Tibial nerve (tissue), 4 donors: ENCODE results near the gene OSTF1. TPM values are rescaled to one million over a fixed set of nuclear protein-coding genes. Genes with fewer than 3 reads are reported as not detected.

ENCODE experiments used
- DNase-seq, 2 donors: peaks; one replicate each; pipeline ENCODE4 v3.0.0-alpha.2; 2019; ENCODE audit warnings: low spot score in 2 of 2
- H3K27ac ChIP-seq, 4 donors: fragments of 200-600 bp; sonication (generic) in 3 of 4; one replicate each; pipeline ENCODE4 v1.5.1; 2017 to 2019; ENCODE audit warnings: mild to moderate bottlenecking in 1 of 4
- H3K27me3 ChIP-seq, 2 donors: fragments of 200-600 bp; sonication (generic) in 1 of 2; one replicate each; pipeline versions ENCODE4 v1.5.1 to v1.6.0; 2017 to 2019
- H3K36me3 ChIP-seq, 3 donors: fragments of 200-600 bp; sonication (generic); one replicate each; pipeline ENCODE4 v1.5.1; 2018 to 2019
- H3K4me1 ChIP-seq, 4 donors: fragments of 200-600 bp; sonication (generic) in 3 of 4; one replicate each; pipeline ENCODE4 v1.5.1; 2017 to 2019
- H3K4me3 ChIP-seq, 4 donors: fragments of 200-600 bp; sonication (generic) in 3 of 4; one replicate each; pipeline ENCODE4 v1.5.1; 2017 to 2019; ENCODE audit warnings: mild to moderate bottlenecking in 1 of 4, moderate library complexity in 1 of 4
- H3K9me3 ChIP-seq, 4 donors: fragments of 200-600 bp; sonication (generic) in 3 of 4; one replicate each; pipeline ENCODE4 v1.5.1; 2017 to 2019
- EP300 ChIP-seq, 2 donors: sonication (generic); formaldehyde crosslinking; IDR thresholded peaks; one replicate each; pipeline ENCODE4 v1.6.1; 2017; ENCODE audit warnings: antibody characterized with exemption in 2 of 2, mild to moderate bottlenecking in 1 of 2
- POLR2A ChIP-seq, 2 donors: fragments of 450-650 bp; IDR thresholded peaks; one replicate each; pipeline ENCODE4 v1.6.1; 2017; ENCODE audit warnings: antibody characterized with exemption in 2 of 2, mild to moderate bottlenecking in 2 of 2, moderate library complexity in 2 of 2
- WGBS, 2 donors: methylation state at CpG; one replicate each; pipeline ENCODE4 v1.1.5; 2018; 5-methylcytosine and 5-hydroxymethylcytosine counted together
- total RNA-seq, 4 donors: library from RNA; depleted of rRNA; stranded (reverse); fragments of >200 nt; gene quantifications; one replicate each; pipeline ENCODE4 v1.1.0, GENCODE V29; 2016
- TF ChIP-seq, protein P1 (sequence below), 5 experiments: fragments of 200-600 bp in 3 of 5; fragments of 450-650 bp in 2 of 5; sonication (generic) in 3 of 5; IDR thresholded peaks; one replicate each; pipeline ENCODE4 v1.5.1; 2016 to 2019; ENCODE audit warnings: antibody characterized with exemption in 5 of 5, mild to moderate bottlenecking in 3 of 5, moderate library complexity in 2 of 5

The OSTF1 gene
- total RNA-seq, 4 donors from 2014 or later: 20.7 to 34.5 (median 24.8) TPM

DNA sequence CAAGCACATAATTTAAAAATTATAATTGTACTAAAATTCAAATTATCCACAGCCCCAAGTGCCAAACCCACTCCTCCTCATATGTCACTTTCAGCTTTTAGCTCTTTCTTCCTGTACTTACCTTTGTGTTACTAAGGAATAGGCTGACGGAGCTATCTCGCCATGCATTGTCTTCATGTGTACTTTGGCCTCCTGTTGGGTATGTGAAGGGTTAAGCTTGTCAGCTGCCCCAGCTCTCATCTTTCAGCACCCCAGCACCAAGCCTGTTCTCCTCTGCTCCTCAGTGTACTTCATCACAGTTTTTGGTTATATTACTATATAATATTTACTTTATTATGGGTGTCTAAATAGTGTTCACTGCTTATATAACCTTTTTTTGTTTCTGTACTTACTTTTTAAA lies 46.2 kb downstream of the OSTF1 start:
- H3K4me1 ChIP-seq: no peaks in the 10 kb centered on the region
- H3K36me3 ChIP-seq: peaks cover 0 to 75% (median 6%) of the 10 kb centered on the region in 3 donors
- DNase-seq: no peak
- 93 to 97% methylated on average over 2 of the region's 2 CpGs for WGBS, 2 donors
- no peak overlapping the region for H3K4me3 ChIP-seq
- TF ChIP-seq EP300 (IDR thresholded peaks at IDR 0.05): no peak
- TF ChIP-seq POLR2A (IDR thresholded peaks at IDR 0.05): no peak
- TF ChIP-seq, protein P1, sequence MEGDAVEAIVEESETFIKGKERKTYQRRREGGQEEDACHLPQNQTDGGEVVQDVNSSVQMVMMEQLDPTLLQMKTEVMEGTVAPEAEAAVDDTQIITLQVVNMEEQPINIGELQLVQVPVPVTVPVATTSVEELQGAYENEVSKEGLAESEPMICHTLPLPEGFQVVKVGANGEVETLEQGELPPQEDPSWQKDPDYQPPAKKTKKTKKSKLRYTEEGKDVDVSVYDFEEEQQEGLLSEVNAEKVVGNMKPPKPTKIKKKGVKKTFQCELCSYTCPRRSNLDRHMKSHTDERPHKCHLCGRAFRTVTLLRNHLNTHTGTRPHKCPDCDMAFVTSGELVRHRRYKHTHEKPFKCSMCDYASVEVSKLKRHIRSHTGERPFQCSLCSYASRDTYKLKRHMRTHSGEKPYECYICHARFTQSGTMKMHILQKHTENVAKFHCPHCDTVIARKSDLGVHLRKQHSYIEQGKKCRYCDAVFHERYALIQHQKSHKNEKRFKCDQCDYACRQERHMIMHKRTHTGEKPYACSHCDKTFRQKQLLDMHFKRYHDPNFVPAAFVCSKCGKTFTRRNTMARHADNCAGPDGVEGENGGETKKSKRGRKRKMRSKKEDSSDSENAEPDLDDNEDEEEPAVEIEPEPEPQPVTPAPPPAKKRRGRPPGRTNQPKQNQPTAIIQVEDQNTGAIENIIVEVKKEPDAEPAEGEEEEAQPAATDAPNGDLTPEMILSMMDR (IDR thresholded peaks at IDR 0.05): no peak
- H3K27me3 ChIP-seq: no peaks in the 10 kb centered on the region
- H3K27ac ChIP-seq: no peak overlapping the region
- no peaks in the 10 kb centered on the region for H3K9me3 ChIP-seq

GRCh38 chr9:75138260-75139040 lies 50.1 kb downstream of the OSTF1 start:
- no peaks in the 10 kb centered on the region for H3K9me3 ChIP-seq
- H3K4me1 ChIP-seq: no peaks in the 10 kb centered on the region
- no peak overlapping the region for H3K4me3 ChIP-seq
- H3K27me3 ChIP-seq: no peaks in the 10 kb centered on the region
- no peak for TF ChIP-seq EP300 (IDR thresholded peaks at IDR 0.05)
- TF ChIP-seq, protein P1 (IDR thresholded peaks at IDR 0.05): no peak
- TF ChIP-seq POLR2A (IDR thresholded peaks at IDR 0.05): no peak
- peaks cover 0 to 84% (median under 1%) of the 10 kb centered on the region in 3 donors for H3K36me3 ChIP-seq
- no peak for DNase-seq
- 63 to 69% methylated on average over 1 of the region's 1 CpG for WGBS, 2 donors
- no peak overlapping the region for H3K27ac ChIP-seq

GRCh38 chr9:75139201-75139600 lies 50.9 kb downstream of the OSTF1 start:
- Histone ChIP-seq H3K27me3 (no peaks in the 10 kb centered on the region), H3K9me3 (peaks cover 0 to 3% (median 0%) of the 10 kb centered on the region in 4 donors), H3K36me3 (peaks cover 0 to 92% (median 8%) of the 10 kb centered on the region in 3 donors), H3K27ac (no peak overlapping the region), H3K4me3 (no peak overlapping the region), H3K4me1 (no peaks in the 10 kb centered on the region)
- TF ChIP-seq EP300 (IDR thresholded peaks at IDR 0.05): no peak
- DNase-seq: no peak
- WGBS, 2 donors: 84 to 91% methylated on average over 7 of the region's 7 CpGs

- Histone ChIP-seq H3K27me3 (no peaks in the 10 kb centered on the region), H3K27ac (no peak overlapping the region), H3K36me3 (peaks cover 0 to 92% (median 15%) of the 10 kb centered on the region in 3 donors), H3K4me1 (no peaks in the 10 kb centered on the region), H3K4me3 (no peak overlapping the region), H3K9me3 (peaks cover 0 to 9% (median 2%) of the 10 kb centered on the region in 4 donors)
- no peak for DNase-seq
- TF ChIP-seq POLR2A (IDR thresholded peaks at IDR 0.05): no peak
- no peak for TF ChIP-seq EP300 (IDR thresholded peaks at IDR 0.05)
- TF ChIP-seq, protein P1 (IDR thresholded peaks at IDR 0.05): no peak
- WGBS, 2 donors: 41 to 55% methylated on average over 3 of the region's 3 CpGs
Observed at GRCh38 chr9:75140261-75140660, 51.9 kb downstream of the OSTF1 start.

DNA sequence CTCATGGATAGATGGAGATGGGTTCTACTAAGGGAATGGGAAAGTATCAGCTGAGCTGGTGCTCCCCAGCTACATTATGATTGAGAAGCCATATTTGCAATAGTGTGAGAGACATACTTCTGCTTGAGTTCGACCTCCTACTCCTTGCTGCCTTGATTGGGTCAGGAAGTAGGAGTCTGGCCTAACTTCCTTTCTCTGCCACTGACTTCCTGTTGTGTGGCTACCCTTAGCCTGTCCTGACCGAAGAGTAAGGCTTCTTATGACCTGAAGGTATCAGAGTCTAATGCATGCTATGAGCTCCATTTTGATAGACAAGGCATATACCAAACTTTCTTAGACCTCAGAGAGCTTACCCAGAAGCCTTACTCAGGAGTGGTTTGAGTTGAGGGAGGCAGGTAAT lies 53.9 kb downstream of the OSTF1 start:
- DNase-seq: no peak
- H3K4me3 ChIP-seq: no peak overlapping the region
- TF ChIP-seq POLR2A (IDR thresholded peaks at IDR 0.05): no peak
- H3K4me1 ChIP-seq: no peaks in the 10 kb centered on the region
- no peak overlapping the region for H3K27ac ChIP-seq
- 67 to 72% methylated on average over 2 of the region's 2 CpGs for WGBS, 2 donors
- peaks cover 0 to 9% (median 2%) of the 10 kb centered on the region in 4 donors for H3K9me3 ChIP-seq
- H3K36me3 ChIP-seq: peaks cover 0 to 87% (median 15%) of the 10 kb centered on the region in 3 donors
- no peaks in the 10 kb centered on the region for H3K27me3 ChIP-seq

GRCh38 chr9:75146229-75146628 lies 57.9 kb downstream of the OSTF1 start:
- Histone ChIP-seq H3K4me1 (peaks cover 0 to 13% (median 9%) of the 10 kb centered on the region in 4 donors), H3K27me3 (no peaks in the 10 kb centered on the region), H3K36me3 (peaks cover 0 to 68% (median 15%) of the 10 kb centered on the region in 3 donors), H3K27ac (no peak overlapping the region), H3K4me3 (no peak overlapping the region), H3K9me3 (peaks cover 0 to 9% (median 2%) of the 10 kb centered on the region in 4 donors)
- 92 to 94% methylated on average over 3 of the region's 3 CpGs for WGBS, 2 donors
- no peak for DNase-seq
- TF ChIP-seq, protein P1 (IDR thresholded peaks at IDR 0.05): no peak
- no peak for TF ChIP-seq POLR2A (IDR thresholded peaks at IDR 0.05)
- no peak for TF ChIP-seq EP300 (IDR thresholded peaks at IDR 0.05)
